ENCODE measurements around the gene ABCA7.
"Not testable (repeated sequence)": the region's sequence is repeated elsewhere in the genome, so short reads cannot be mapped to it uniquely, and the experiment has no call there.

The ABCA7 gene

GRCh38 chr19:1016647-1017114 lies 23.2 kb upstream of the ABCA7 start:
- no peak for DNase-seq (ENCODE audit: low spot score)

- DNase-seq (ENCODE audit: low spot score) = no peak
These were observed 22.6 kb upstream of the ABCA7 start for GRCh38 chr19:1017115-1017905.

GRCh38 chr19:1017906-1018305 lies 22.0 kb upstream of the ABCA7 start:
- DNase-seq (ENCODE audit: low spot score) = no peak

GRCh38 chr19:1018393-1018792 lies 21.5 kb upstream of the ABCA7 start:
- DNase-seq (ENCODE audit: low spot score) = no peak

- DNase-seq (ENCODE audit: low spot score) = no peak
These were observed 20.8 kb upstream of the ABCA7 start for GRCh38 chr19:1018932-1019615.

GRCh38 chr19:1019616-1019961 lies 20.3 kb upstream of the ABCA7 start:
- no peak for DNase-seq (ENCODE audit: low spot score)

GRCh38 chr19:1019980-1020867 lies 19.7 kb upstream of the ABCA7 start:
- DNase-seq (ENCODE audit: low spot score) = no peak

GRCh38 chr19:1020868-1021425 lies 19.0 kb upstream of the ABCA7 start, which contains the start of gene TMEM259:
TMEM259 (minus strand) TSS chr19:1021123; CDS start chr19:1020996, 127 bp downstream.
- DNase-seq (ENCODE audit: low spot score) = peak; percentile 98

- not testable (repeated sequence) for DNase-seq (ENCODE audit: low spot score)
These were observed 16.1 kb upstream of the ABCA7 start for GRCh38 chr19:1023883-1024188.

GRCh38 chr19:1025080-1025479 lies 14.8 kb upstream of the ABCA7 start:
- DNase-seq (ENCODE audit: low spot score) = not testable (repeated sequence)

GRCh38 chr19:1025960-1026782 lies 13.7 kb upstream of the ABCA7 start, which contains the start of gene CNN2:
CNN2 (plus strand) TSS chr19:1026608; CDS start chr19:1026662, 54 bp downstream.
- DNase-seq (ENCODE audit: low spot score) = no peak

- no peak for DNase-seq (ENCODE audit: low spot score)
These were observed 12.9 kb upstream of the ABCA7 start for GRCh38 chr19:1026783-1027649.

- no peak for DNase-seq (ENCODE audit: low spot score)
These were observed 12.3 kb upstream of the ABCA7 start for GRCh38 chr19:1027650-1028061.

GRCh38 chr19:1028062-1028926 lies 11.6 kb upstream of the ABCA7 start:
- no peak for DNase-seq (ENCODE audit: low spot score)

GRCh38 chr19:1032264-1032867 lies 7.5 kb upstream of the ABCA7 start:
- no peak for DNase-seq (ENCODE audit: low spot score)

GRCh38 chr19:1035998-1036621 lies 3.8 kb upstream of the ABCA7 start:
- DNase-seq (ENCODE audit: low spot score) = no peak

GRCh38 chr19:1037621-1038064 lies 2.3 kb upstream of the ABCA7 start:
- DNase-seq (ENCODE audit: low spot score) = no peak

- no peak for DNase-seq (ENCODE audit: low spot score)
These were observed 795 bp upstream of the ABCA7 start for GRCh38 chr19:1038978-1039645.

Measured in putamen (tissue), 1 donor.